Cardiac muscle cell (in vitro differentiated cells and primary cell): ENCODE data around the gene APOL6. TPM values are rescaled to one million over a fixed set of nuclear protein-coding genes. Genes with fewer than 3 reads are reported as not detected.
A peak's percentile ranks its signal among the peaks of the same experiment; 100 is the strongest.
"Not testable (repeated sequence)": the region's sequence is repeated elsewhere in the genome, so short reads cannot be mapped to it uniquely, and the experiment has no call there.

ENCODE experiments used
- DNase-seq, 2 donors: peaks; one replicate each; pipeline versions ENCODE4 v3.0.0 to v3.0.0-alpha.2; 2010 to 2017; ENCODE audit warnings: low read depth in 1 of 2, low spot score in 1 of 2
- H3K27ac ChIP-seq: fragments of 200-600 bp; sonication (generic); 2 replicates; pipeline ENCODE4 v1.5.1; 2016
- H3K27me3 ChIP-seq: fragments of 200-600 bp; sonication (generic); 2 replicates; pipeline ENCODE4 v1.6.0; 2016; ENCODE audit warnings: control low read depth
- H3K36me3 ChIP-seq: fragments of 200-600 bp; sonication (generic); 2 replicates; pipeline ENCODE4 v1.5.1; 2016; ENCODE audit warnings: control low read depth
- H3K4me1 ChIP-seq: fragments of 200-600 bp; sonication (generic); 2 replicates; pipeline ENCODE4 v1.8.1; 2017; ENCODE audit warnings: low read depth, mild to moderate bottlenecking, mixed run types
- H3K4me3 ChIP-seq: fragments of 200-600 bp; sonication (generic); 2 replicates; pipeline ENCODE4 v1.5.1; 2016; ENCODE audit warnings: mild to moderate bottlenecking
- H3K9me3 ChIP-seq: fragments of 200-600 bp; sonication (generic); 2 replicates; pipeline ENCODE4 v1.5.1; 2017; ENCODE audit warnings: low read depth, mild to moderate bottlenecking, control low read depth
- polyA plus RNA-seq: library from polyadenylated mRNA; unstranded; fragments of >200 nt; fragmentation: Nextera tagmentation; extraction: Ambion mirVana; gene quantifications from 2 replicates; pipeline ENCODE4 v1.2.1, GENCODE V29; 2016
- total RNA-seq: library from RNA; depleted of rRNA; stranded (reverse); fragments of >200 nt; gene quantifications from 2 replicates; pipeline ENCODE4 v1.2.3, GENCODE V29; 2016
- TF ChIP-seq, protein P1 (sequence below): IDR thresholded peaks from 2 replicates; pipeline ENCODE4 v1.5.1; 2012; ENCODE audit warnings: low read depth, mild to moderate bottlenecking, low read length

Gene APOL6
- total and polyA plus RNA-seq, 2 experiments from 2014 or later, result 0.07 TPM; not detected in 1

DNA sequence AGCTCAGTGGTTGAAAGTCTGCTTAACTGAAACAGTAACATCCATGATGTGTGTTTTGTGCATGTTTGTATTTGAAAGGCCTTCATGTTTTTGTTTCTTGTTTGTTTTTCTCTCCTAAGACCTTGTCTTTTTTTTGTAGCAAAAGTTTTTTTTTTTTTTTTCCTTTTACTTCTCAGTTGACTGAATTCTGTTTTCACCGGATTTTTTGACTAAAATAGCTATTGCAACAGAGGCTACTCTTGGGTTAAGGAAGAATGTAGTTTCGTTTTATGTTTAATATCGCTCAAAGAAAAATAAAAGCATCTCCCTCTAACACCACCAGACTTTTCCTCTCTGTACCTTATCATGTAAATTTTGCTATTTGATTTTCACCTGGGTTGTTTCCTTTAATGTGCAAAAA, 15.1 kb downstream of the APOL6 start:
- Histone ChIP-seq H3K4me3 (no peak overlapping the region), H3K9me3 (peaks cover 3% of the 10 kb centered on the region), H3K4me1 (no peaks in the 10 kb centered on the region), H3K27ac (no peak overlapping the region), H3K27me3 (no peaks in the 10 kb centered on the region), H3K36me3 (no peaks in the 10 kb centered on the region)
- peak in 1 of 2 donors; percentile 34 for DNase-seq
- TF ChIP-seq, protein P1, sequence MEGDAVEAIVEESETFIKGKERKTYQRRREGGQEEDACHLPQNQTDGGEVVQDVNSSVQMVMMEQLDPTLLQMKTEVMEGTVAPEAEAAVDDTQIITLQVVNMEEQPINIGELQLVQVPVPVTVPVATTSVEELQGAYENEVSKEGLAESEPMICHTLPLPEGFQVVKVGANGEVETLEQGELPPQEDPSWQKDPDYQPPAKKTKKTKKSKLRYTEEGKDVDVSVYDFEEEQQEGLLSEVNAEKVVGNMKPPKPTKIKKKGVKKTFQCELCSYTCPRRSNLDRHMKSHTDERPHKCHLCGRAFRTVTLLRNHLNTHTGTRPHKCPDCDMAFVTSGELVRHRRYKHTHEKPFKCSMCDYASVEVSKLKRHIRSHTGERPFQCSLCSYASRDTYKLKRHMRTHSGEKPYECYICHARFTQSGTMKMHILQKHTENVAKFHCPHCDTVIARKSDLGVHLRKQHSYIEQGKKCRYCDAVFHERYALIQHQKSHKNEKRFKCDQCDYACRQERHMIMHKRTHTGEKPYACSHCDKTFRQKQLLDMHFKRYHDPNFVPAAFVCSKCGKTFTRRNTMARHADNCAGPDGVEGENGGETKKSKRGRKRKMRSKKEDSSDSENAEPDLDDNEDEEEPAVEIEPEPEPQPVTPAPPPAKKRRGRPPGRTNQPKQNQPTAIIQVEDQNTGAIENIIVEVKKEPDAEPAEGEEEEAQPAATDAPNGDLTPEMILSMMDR, result no peak

DNA sequence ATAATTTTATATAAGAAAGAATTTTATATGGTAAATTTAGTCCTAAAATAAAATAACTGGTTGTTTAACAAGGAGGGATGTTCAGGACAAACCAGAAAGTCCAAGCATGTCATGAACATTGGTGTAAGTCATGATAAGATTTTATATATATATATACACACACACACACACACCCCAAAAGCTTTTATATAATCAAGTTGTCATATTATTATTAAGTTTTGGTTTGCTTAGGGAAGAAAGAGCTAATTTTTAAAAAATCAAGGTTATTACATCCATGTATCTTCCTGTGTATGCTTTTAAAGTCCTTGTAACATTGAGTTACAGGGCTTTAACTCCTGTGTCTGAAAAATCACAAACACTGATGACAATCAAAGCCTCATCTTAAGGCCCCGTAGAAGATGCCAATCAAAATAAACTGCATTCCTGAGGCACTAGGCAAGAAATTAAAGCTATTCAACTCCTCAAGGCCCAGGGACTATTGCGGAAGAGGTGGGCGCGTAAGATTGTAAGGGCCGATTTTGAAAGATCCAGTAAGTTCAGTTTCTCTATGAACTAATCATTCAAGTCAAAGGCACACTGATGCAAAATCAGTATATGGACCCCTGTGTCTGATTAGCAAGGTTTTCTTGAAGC, 16.8 kb downstream of the APOL6 start:
- TF ChIP-seq, protein P1, result no peak
- H3K9me3 ChIP-seq, result peaks cover 3% of the 10 kb centered on the region
- H3K36me3 ChIP-seq, result no peaks in the 10 kb centered on the region
- no peaks in the 10 kb centered on the region for H3K27me3 ChIP-seq
- DNase-seq, result no peak
- no peak overlapping the region for H3K27ac ChIP-seq
- H3K4me3 ChIP-seq, result no peak overlapping the region
- no peaks in the 10 kb centered on the region for H3K4me1 ChIP-seq

DNA sequence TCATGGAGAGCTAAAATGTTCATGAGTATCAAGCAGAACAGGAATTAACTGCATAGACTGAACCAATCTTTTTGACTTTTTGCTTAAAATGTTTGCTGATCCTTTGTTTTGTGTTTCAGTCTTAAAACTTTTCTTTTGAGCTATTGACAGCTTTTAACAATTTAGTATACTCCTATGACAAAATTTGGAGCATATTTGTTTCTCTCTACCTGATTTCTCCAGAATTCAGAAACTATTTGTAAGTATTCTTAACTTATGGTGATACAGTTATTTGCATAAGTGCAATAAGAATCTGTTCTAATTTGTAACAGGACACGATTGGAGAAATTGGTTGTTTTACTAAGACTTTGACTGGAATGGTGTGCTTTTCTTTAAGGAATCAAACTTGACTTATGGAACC, 18.5 kb downstream of the APOL6 start:
- H3K4me1 ChIP-seq, H3K36me3 ChIP-seq, H3K27me3 ChIP-seq, DNase-seq, H3K27ac ChIP-seq, H3K9me3 ChIP-seq, H3K4me3 ChIP-seq: not testable (repeated sequence)

DNA sequence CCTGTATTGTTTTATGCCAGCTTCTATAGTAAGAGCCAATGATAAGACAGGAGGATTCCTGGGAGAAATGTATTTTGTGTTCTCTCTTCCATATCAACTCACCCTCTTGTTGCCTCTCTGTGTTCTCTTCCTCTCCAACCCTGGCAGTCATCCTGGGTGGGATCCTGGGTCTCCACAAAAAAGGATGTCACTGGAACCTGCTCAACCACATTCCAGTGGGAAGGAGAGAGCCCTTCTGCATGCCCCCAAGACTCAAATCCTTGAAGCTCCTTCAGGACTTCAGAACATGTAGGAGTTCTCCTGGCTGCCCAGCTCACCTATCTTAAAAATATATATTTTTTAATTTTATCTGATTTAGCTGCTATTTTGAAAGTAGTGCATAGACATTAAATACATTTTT, 26.1 kb downstream of the APOL6 start:
- no peak overlapping the region for H3K27ac ChIP-seq
- H3K9me3 ChIP-seq, result no peaks in the 10 kb centered on the region
- DNase-seq, result no peak
- H3K4me1 ChIP-seq, result no peaks in the 10 kb centered on the region
- TF ChIP-seq, protein P1, result no peak
- H3K27me3 ChIP-seq, result no peaks in the 10 kb centered on the region
- no peak overlapping the region for H3K4me3 ChIP-seq
- H3K36me3 ChIP-seq, result no peaks in the 10 kb centered on the region

DNA sequence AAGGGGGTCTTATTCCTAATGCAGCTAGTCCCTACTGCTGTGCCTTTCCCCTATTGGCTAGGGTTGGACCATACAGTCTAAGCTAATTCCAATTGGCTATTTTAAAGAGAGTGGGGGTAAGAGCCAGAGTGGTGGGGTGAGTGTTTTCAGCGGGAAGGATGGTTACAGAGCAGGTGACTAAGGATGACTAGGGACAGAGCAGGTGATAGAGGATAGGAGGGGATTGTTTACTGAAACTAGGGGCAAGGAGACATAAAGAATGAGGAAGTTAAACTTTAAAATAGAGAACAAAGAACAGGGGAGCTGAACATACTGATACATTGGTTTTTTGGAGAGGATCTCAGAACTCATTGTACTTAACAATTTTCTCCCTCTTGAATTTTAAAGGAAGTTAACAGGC, 27.8 kb downstream of the APOL6 start:
- H3K27ac ChIP-seq, H3K27me3 ChIP-seq, DNase-seq, H3K36me3 ChIP-seq, H3K4me3 ChIP-seq, H3K9me3 ChIP-seq, H3K4me1 ChIP-seq: not testable (repeated sequence)

DNA sequence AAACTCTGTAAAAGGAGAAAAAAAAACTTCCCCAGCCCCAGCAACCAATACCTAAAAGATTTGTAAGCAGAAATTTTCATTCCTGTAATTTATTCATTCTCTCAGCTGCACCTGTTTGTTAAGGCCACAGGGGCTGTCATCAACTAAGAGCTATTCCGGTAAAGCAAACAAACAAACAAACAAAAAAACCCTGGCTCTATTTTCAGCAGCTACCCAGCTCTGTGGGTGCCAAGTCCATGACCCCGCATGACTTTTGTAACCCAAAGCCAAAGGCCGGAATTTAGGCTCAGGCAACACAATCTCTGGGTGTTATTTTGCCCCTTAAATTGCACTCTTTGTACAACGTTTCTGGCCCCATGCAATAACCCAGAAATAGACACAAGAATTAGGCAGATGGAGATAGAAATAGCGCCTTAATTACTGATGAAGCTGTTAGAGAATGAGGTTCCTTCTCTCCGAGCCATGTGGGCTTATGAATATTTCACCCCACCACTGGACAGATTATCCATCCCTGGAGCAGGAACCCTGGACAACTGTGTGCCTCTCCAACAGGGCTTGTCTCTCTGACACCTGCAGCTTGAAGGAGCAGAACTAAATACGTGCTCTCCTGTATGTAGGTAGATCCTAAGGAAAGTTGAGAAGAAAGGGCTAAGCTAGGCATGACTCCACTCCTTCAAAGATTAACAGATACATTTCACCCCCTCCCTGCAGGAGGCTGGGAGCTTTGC, 29.4 kb downstream of the APOL6 start:
- Histone ChIP-seq H3K27me3 (no peaks in the 10 kb centered on the region), H3K36me3 (no peaks in the 10 kb centered on the region), H3K9me3 (no peaks in the 10 kb centered on the region), H3K27ac (no peak overlapping the region), H3K4me3 (no peak overlapping the region), H3K4me1 (no peaks in the 10 kb centered on the region)
- TF ChIP-seq, protein P1, result no peak
- no peak for DNase-seq
